Liver (tissue), 3 donors: ENCODE measurements around the gene GSTA2.

Experiments
- FOXA1 ChIP-seq: IDR thresholded peaks from 2 replicates; pipeline ENCODE4 v1.6.1; 2016; ENCODE audit warnings: antibody characterized with exemption
- GABPA ChIP-seq, 2 donors: IDR thresholded peaks in 1 of 2; conservative IDR thresholded peaks in 1 of 2; 2 replicates each; pipeline ENCODE4 v1.6.1; 2016; ENCODE audit warnings: antibody characterized with exemption in 2 of 2, mild to moderate bottlenecking in 1 of 2, moderate library complexity in 1 of 2
- SP1 ChIP-seq: IDR thresholded peaks from 2 replicates; pipeline ENCODE4 v1.6.1; 2018; ENCODE audit warnings: antibody characterized with exemption, mild to moderate bottlenecking
- TAF1 ChIP-seq: conservative IDR thresholded peaks from 2 replicates; pipeline ENCODE4 v1.6.1; 2016; ENCODE audit warnings: antibody characterized with exemption, mild to moderate bottlenecking
- TF ChIP-seq, protein P1 (sequence below): fragments of 150-350 bp; IDR thresholded peaks from 2 replicates; pipeline ENCODE4 v1.5.1; 2017; ENCODE audit warnings: improper control_type of control experiment, low read depth, low read length; ENCODE audit not compliant: missing input control
- TF ChIP-seq, protein P2 (sequence below): IDR thresholded peaks from 2 replicates; pipeline ENCODE4 v1.6.1; 2016; ENCODE audit warnings: antibody characterized with exemption
- TF ChIP-seq, protein P3 (sequence below): IDR thresholded peaks from 2 replicates; pipeline ENCODE4 v1.6.1; 2016; ENCODE audit warnings: antibody characterized with exemption
- donor health status: healthy.
- donor health status: healthy.

DNA sequence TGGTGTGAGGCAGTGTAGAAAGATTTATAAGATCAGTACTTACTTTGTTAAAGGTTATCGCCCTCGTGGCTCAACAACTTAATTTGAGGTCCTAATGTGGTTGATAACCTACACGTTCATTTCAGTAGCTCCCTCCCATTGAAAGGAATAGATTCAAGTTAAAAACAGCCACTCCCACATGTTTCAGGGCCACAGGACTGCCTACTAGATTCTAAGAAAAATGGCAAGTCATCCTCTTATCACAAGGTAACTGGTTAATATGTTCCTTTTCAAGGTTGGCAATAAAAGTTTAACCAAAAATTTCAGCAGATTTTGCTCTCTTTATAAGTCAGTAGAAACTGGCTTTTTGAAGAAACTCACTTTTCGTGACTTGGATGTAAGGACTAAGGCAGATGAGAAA lies 17.1 kb downstream of the GSTA2 start:
- TF ChIP-seq, protein P1, sequence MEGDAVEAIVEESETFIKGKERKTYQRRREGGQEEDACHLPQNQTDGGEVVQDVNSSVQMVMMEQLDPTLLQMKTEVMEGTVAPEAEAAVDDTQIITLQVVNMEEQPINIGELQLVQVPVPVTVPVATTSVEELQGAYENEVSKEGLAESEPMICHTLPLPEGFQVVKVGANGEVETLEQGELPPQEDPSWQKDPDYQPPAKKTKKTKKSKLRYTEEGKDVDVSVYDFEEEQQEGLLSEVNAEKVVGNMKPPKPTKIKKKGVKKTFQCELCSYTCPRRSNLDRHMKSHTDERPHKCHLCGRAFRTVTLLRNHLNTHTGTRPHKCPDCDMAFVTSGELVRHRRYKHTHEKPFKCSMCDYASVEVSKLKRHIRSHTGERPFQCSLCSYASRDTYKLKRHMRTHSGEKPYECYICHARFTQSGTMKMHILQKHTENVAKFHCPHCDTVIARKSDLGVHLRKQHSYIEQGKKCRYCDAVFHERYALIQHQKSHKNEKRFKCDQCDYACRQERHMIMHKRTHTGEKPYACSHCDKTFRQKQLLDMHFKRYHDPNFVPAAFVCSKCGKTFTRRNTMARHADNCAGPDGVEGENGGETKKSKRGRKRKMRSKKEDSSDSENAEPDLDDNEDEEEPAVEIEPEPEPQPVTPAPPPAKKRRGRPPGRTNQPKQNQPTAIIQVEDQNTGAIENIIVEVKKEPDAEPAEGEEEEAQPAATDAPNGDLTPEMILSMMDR, result no peak
- TF ChIP-seq TAF1, result no peak
- TF ChIP-seq GABPA (IDR thresholded peaks at IDR 0.05 in 1 of 2, conservative IDR thresholded peaks at IDR 0.05 in 1 of 2), result no peak
- TF ChIP-seq FOXA1, result no peak
- TF ChIP-seq SP1, result no peak
- TF ChIP-seq, protein P2, sequence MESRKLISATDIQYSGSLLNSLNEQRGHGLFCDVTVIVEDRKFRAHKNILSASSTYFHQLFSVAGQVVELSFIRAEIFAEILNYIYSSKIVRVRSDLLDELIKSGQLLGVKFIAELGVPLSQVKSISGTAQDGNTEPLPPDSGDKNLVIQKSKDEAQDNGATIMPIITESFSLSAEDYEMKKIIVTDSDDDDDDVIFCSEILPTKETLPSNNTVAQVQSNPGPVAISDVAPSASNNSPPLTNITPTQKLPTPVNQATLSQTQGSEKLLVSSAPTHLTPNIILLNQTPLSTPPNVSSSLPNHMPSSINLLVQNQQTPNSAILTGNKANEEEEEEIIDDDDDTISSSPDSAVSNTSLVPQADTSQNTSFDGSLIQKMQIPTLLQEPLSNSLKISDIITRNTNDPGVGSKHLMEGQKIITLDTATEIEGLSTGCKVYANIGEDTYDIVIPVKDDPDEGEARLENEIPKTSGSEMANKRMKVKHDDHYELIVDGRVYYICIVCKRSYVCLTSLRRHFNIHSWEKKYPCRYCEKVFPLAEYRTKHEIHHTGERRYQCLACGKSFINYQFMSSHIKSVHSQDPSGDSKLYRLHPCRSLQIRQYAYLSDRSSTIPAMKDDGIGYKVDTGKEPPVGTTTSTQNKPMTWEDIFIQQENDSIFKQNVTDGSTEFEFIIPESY, result no peak
- TF ChIP-seq, protein P3, sequence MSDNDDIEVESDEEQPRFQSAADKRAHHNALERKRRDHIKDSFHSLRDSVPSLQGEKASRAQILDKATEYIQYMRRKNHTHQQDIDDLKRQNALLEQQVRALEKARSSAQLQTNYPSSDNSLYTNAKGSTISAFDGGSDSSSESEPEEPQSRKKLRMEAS, result no peak
